Prostate gland (tissue), 2 donors: ENCODE data around the gene OS9.

Source experiments
- POLR2A ChIP-seq: fragments of 450-650 bp; IDR thresholded peaks from one replicate; pipeline ENCODE4 v1.6.1; 2016; ENCODE audit warnings: antibody characterized with exemption, mild to moderate bottlenecking
- POLR2AphosphoS5 ChIP-seq: sonication (generic); formaldehyde crosslinking; IDR thresholded peaks from one replicate; pipeline ENCODE4 v1.6.1; 2017; ENCODE audit warnings: antibody characterized with exemption
- TF ChIP-seq, protein P1 (sequence below), 4 experiments: fragments of 200-600 bp in 2 of 4; fragments of 450-650 bp in 2 of 4; sonication (generic) in 2 of 4; IDR thresholded peaks; 1 replicate in 3 of 4; 2 replicates in 1 of 4; pipeline ENCODE4 v1.5.1; 2016 to 2019; ENCODE audit warnings: antibody characterized with exemption in 4 of 4, mild to moderate bottlenecking in 2 of 4, moderate library complexity in 2 of 4

DNA sequence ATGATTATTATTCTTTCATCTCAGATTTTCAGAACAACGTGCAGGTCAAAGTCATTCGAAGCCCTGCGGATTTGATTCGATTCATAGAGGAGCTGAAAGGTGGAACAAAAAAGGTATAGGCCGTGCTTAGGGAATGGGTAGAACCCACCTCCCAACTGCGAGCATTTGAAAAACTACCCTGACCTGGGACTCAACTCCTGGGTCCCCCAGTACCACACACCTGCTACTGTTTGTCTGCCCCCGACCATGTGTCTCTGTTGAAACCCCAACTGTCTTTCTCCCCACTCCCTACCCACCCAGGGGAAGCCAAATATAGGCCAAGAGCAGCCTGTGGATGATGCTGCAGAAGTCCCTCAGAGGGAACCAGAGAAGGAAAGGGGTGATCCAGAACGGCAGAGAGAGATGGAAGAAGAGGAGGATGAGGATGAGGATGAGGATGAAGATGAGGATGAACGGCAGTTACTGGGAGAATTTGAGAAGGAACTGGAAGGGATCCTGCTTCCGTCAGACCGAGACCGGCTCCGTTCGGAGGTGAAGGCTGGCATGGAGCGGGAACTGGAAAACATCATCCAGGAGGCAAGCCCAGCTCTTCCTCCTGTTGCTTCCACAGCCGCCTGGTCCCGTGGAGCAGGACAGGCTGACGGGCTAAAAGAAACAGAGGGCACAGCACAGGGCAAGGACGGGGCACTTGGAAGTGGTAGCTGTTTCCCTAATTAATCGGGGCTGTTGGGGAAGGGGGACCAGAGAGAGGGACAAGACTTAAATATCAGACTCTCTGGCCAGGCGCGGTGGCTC lies 24.1 kb downstream of the OS9 start:
- TF ChIP-seq, protein P1, sequence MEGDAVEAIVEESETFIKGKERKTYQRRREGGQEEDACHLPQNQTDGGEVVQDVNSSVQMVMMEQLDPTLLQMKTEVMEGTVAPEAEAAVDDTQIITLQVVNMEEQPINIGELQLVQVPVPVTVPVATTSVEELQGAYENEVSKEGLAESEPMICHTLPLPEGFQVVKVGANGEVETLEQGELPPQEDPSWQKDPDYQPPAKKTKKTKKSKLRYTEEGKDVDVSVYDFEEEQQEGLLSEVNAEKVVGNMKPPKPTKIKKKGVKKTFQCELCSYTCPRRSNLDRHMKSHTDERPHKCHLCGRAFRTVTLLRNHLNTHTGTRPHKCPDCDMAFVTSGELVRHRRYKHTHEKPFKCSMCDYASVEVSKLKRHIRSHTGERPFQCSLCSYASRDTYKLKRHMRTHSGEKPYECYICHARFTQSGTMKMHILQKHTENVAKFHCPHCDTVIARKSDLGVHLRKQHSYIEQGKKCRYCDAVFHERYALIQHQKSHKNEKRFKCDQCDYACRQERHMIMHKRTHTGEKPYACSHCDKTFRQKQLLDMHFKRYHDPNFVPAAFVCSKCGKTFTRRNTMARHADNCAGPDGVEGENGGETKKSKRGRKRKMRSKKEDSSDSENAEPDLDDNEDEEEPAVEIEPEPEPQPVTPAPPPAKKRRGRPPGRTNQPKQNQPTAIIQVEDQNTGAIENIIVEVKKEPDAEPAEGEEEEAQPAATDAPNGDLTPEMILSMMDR (IDR thresholded peaks at IDR 0.05) = no peak
- TF ChIP-seq POLR2A (no peak), POLR2AphosphoS5 (no peak)
